NCI-H510A (cell line): ENCODE measurements around the gene MDC1.
"Not testable (repeated sequence)": the region's sequence is repeated elsewhere in the genome, so short reads cannot be mapped to it uniquely, and the experiment has no call there.

Source experiments
- DNase-seq: peaks from one replicate; lab custom pipeline; 2025; lab: John Stamatoyannopoulos, UW

The MDC1 gene

GRCh38 chr6:30717129-30717844 lies at the start of gene MDC1:
TSS of gene MDC1 (minus strand) at chr6:30717281. CDS start at chr6:30715175, 2,106 bp downstream.
- DNase-seq: peak; percentile 98

GRCh38 chr6:30766461-30767157 lies 49.5 kb upstream of the MDC1 start:
- DNase-seq: no peak

GRCh38 chr6:30765495-30765894 lies 48.4 kb upstream of the MDC1 start:
- not testable (repeated sequence) for DNase-seq

DNA sequence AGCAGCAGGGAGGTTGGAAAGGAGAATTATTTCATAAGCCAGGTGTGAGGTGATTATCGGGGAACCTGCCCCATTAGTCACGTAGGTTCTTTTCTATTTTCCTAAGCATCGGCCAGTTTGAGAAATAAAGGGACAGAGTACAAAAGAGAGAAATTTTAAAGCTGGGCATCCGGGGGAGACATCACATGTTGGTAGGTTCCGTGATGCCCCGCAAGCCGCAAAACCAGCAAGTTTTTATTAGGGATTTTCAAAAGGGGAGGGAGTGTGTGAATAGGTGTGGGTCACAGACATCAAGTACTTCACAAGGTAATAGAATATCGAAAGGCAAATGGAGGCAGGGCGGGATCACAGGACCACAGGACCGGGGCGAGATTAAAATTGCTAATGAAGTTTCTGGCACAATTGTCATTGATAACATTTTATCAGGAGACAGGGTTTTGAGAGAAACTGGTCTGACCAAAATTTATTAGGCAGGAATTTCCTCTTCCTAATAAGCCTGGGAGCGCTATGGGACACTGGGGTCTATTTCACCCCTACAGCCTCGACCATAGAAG lies 47.5 kb upstream of the MDC1 start:
- DNase-seq: not testable (repeated sequence)

- DNase-seq: no peak
Measured at GRCh38 chr6:30763618-30764489, 46.8 kb upstream of the MDC1 start.

GRCh38 chr6:30763155-30763617 lies 46.1 kb upstream of the MDC1 start:
- no peak for DNase-seq

DNA sequence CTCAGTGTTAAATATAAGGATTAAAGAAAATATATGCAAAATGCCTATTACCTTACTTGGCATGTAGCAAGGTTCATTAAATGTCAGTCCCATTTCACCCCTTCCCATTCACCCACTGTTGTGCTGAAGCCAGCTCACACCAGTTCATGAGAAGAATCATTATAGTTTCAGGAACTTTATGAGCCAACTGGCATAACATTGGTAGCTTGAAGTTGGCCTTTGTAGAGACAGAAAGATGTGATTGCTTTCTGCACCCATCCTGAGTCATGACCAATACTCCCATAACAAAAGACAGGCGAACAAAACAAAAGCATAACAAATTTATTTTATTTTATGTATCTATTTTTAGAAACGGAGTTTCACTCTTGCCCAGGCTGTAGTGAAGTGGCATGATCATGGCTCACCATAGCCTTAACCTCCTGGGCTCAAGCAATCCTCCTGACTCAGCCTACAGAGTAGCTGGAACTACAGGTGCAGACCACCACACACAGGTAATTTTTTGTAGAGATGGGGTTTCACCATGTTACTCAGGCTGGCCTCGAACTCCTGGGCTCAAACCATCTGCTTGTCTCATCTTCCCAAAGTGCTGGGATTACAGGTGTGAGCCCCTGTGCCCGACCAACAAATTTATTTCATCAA lies 44.8 kb upstream of the MDC1 start:
- no peak for DNase-seq

DNA sequence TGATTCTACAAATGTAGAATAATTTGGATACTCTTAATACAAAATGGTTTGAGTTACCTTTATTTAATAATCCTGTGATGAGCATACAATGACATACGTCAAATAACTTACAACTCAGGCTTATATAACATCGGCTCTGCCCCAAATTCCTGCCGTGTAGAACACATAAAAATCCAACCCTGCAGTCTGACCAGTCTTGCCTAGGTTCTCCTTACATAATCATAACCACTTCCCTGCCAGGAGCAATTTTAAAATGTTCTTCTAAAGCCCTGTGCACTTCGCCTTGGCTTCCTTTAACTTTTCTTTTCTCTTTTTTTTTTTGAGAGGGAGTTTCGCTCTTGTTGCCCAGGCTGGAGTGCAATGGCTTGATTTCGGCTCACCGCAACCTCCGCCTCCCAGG lies 43.5 kb upstream of the MDC1 start:
- no peak for DNase-seq

DNA sequence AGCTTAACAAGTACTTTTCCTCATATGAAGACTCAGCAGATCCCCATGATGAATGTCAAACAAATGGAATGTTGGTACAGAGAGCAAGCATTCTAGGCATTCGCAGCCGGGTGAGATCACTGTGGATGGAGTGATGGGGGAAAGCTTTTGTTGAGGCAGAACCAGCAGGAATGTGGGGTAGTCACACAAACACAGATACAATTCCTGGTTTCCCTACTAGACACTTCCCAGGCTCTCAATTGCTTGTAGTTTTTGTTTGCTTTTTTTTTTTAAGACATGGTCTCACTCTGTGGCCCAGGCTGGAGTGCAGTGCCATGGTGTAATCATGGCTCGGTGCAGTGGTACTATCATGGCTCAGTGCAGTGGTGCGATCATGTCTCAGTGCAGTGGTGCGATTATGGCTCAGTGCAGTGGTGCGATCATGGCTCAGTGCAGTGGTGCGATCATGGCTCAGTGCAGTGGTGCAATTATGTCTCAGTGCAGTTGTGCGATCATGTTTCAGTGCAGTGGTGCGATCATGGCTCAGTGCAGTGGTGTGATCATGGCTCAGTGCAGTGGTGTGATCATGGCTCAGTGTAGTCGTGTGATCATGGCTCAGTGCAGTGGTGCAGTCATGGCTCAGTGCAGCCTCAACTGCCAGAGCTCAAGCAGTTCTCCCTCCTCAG lies 42.6 kb upstream of the MDC1 start:
- DNase-seq: no peak

- DNase-seq: no peak
Measured at GRCh38 chr6:30757261-30757904, 40.3 kb upstream of the MDC1 start.

DNA sequence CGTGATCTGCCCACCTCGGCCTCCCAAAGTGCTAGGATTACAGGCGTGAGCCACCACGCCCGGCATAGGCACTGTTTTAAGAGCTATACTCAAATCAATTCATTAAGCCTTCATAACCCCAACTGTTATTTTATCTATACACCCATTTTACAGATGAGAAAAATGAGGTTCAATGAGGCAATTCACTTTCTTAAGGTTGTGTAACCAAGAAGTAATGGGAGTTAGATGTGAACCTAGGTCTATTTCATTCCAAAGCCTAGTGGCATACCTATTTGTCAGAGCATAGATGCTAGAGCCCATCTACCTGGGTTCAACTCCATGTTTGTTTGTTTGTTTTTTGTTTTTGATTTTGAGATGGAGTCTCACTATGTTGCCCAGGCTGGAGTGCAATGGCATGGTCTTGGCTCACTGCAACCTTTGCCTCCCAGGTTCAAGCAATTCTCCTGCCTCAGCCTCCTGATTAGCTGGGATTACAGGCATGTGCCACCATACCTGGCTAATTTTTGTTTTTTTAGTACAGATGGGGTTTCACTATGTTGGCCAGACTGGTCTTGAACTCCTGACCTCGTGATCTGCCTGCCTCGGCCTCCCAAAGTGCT lies 39.4 kb upstream of the MDC1 start:
- not testable (repeated sequence) for DNase-seq

- no peak for DNase-seq
Measured at GRCh38 chr6:30754631-30755030, 37.5 kb upstream of the MDC1 start.

DNA sequence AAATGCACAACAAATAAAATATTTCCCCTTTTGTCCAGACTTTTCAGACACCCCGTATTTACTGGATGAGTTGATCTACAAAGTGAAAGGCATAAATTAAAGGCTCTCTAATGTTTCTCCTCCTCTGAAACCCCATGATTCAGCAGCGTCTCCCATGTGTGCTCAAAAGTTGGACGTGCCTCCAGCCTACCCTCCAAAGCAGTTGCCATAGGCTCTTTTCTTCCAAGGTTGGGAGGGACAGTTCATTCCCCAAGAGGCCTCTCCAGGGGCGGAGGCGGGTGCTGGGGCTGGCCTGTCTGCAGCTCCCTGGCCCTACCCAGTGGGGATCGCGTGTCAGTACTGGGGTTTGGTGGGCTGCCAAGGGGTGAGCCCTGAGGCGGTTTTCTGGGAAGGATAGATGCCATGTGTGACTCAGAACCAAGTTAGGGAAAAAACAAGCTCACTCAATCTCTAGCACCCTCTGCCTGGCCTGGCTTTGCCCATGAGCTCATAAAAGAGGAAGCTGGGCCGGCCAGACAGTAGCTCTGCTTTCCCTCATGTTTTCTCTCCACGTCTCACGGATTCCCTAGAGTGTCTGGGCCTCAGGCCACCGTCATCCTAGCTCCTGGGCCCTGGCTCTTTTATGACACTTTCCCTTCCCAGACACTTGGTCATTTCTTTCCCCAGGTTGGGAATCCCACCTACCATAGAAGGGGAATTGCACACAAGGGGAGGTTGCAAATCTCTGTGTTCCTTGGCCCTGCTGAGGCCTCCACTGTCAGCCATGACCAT lies 35.3 kb upstream of the MDC1 start:
- DNase-seq: no peak

GRCh38 chr6:30750379-30750668 lies 33.2 kb upstream of the MDC1 start:
- no peak for DNase-seq

- no peak for DNase-seq
Measured at GRCh38 chr6:30749554-30750378, 32.7 kb upstream of the MDC1 start.

GRCh38 chr6:30748851-30749540 lies 31.9 kb upstream of the MDC1 start:
- no peak for DNase-seq

- no peak for DNase-seq
Measured at GRCh38 chr6:30747902-30748769, 31.1 kb upstream of the MDC1 start.
